Fibroblast of pulmonary artery (primary cell): ENCODE measurements around the gene CACNB2.
"Not testable (repeated sequence)": the region's sequence is repeated elsewhere in the genome, so short reads cannot be mapped to it uniquely, and the experiment has no call there.

Source experiments
- DNase-seq: peaks from one replicate; pipeline ENCODE4 v3.0.0-alpha.2; 2010; ENCODE audit warnings: low read depth
- H3K4me3 ChIP-seq: replicated peaks from 2 replicates; pipeline ENCODE4 v1.5.1; 2011; ENCODE audit warnings: low read depth, mild to moderate bottlenecking, control low read depth, low read length, moderate library complexity
- CTCF ChIP-seq: IDR thresholded peaks from 2 replicates; pipeline ENCODE4 v1.5.1; 2011; ENCODE audit warnings: mild to moderate bottlenecking, control low read depth, low read length, inconsistent platforms; ENCODE audit errors: missing control alignments

CACNB2 gene

GRCh38 chr10:18205098-18205834 lies 65.0 kb downstream of the CACNB2 start:
- no peak for TF ChIP-seq CTCF
- no peak overlapping the region for H3K4me3 ChIP-seq
- no peak for DNase-seq

DNA sequence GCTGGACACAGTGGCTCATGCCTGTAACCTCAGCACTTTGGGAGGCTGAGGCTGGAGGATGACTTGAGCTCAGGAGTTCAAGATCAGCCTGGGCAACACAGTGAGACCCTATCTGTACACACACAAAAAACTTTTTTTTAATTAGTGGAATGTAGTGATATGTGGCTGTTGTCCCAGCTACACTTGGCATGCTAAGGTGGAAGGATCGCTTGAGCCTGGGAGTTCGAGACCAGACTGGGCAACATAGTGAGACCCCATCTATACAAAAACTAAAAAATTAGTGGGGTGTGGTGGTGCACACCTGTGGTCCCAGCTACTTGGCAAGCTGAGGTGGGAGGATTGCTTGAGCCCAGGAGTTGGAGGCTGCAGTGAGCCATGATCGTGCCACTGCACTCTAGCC lies 68.0 kb downstream of the CACNB2 start:
- not testable (repeated sequence) for DNase-seq, H3K4me3 ChIP-seq

- DNase-seq: no peak
- H3K4me3 ChIP-seq: no peak overlapping the region
- TF ChIP-seq CTCF: no peak
Observed at GRCh38 chr10:18209241-18209640, 69.0 kb downstream of the CACNB2 start.

GRCh38 chr10:18210711-18211110 lies 70.5 kb downstream of the CACNB2 start:
- no peak overlapping the region for H3K4me3 ChIP-seq
- no peak for DNase-seq
- no peak for TF ChIP-seq CTCF

DNA sequence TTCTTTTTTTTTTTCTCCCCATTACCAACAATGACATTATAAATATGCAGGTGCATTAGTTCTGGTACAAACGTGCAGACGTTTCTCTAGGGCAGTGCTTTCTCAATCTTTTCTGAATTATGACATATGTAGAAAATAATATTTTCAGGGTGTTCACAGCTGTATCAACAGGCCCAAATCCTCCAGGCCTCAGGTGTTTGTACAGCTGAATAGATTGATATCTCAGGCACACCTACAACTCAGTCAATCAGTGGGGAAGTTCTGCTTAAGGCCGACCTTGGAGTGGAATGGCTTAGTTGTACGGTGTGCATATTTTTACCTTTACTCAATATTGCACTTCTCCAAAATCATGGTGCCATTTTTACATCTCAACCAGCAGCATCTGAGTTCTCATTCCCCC lies 71.6 kb downstream of the CACNB2 start:
- no peak for DNase-seq
- no peak for TF ChIP-seq CTCF
- no peak overlapping the region for H3K4me3 ChIP-seq

GRCh38 chr10:18213271-18213670 lies 73.0 kb downstream of the CACNB2 start:
- TF ChIP-seq CTCF: no peak
- no peak for DNase-seq
- no peak overlapping the region for H3K4me3 ChIP-seq

GRCh38 chr10:18214691-18215563 lies 74.7 kb downstream of the CACNB2 start:
- peak; percentile 79 for DNase-seq
- peak; percentile 95 for TF ChIP-seq CTCF

More at GRCh38 chr10:18214691-18215563, 74.7 kb downstream of the CACNB2 start:
- H3K4me3 ChIP-seq: no peak overlapping the region
